Measurements from ENCODE around the gene SOCS7.
"Not testable (repeated sequence)": the region's sequence is repeated elsewhere in the genome, so short reads cannot be mapped to it uniquely, and the experiment has no call there.

GRCh38 chr17:38437313-38437712, 85.7 kb downstream of the SOCS7 start:
- not testable (repeated sequence) for TF ChIP-seq MXI1 (IDR thresholded peaks at IDR 0.05; ENCODE audit: borderline replicate concordance, low read depth, low read length); POLR2A (IDR thresholded peaks at IDR 0.05; ENCODE audit: low read depth, low read length); CTCF (conservative IDR thresholded peaks at IDR 0.05; ENCODE audit: low read depth, low read length); FOS (IDR thresholded peaks at IDR 0.05; ENCODE audit: low read depth, low read length); CEBPB (IDR thresholded peaks at IDR 0.05; ENCODE audit: low read depth, low read length); RAD21 (IDR thresholded peaks at IDR 0.05; ENCODE audit: low read length); RCOR1 (IDR thresholded peaks at IDR 0.05; ENCODE audit: insufficient replicate concordance, low read length); MAZ (IDR thresholded peaks at IDR 0.05; ENCODE audit: borderline replicate concordance, low read depth, low read length); NFE2L2 (IDR thresholded peaks at IDR 0.05; ENCODE audit: low read depth, low read length)
- TF ChIP-seq, protein P1, sequence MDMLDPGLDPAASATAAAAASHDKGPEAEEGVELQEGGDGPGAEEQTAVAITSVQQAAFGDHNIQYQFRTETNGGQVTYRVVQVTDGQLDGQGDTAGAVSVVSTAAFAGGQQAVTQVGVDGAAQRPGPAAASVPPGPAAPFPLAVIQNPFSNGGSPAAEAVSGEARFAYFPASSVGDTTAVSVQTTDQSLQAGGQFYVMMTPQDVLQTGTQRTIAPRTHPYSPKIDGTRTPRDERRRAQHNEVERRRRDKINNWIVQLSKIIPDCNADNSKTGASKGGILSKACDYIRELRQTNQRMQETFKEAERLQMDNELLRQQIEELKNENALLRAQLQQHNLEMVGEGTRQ (IDR thresholded peaks at IDR 0.05; ENCODE audit: low read depth, low read length), result not testable (repeated sequence)
